ENCODE measurements around the gene SLC29A1. TPM values are rescaled to one million over a fixed set of nuclear protein-coding genes. Genes with fewer than 3 reads are reported as not detected.

Gene SLC29A1
- total RNA-seq, 1 donor from 2014 or later, result 17.3 TPM

DNA sequence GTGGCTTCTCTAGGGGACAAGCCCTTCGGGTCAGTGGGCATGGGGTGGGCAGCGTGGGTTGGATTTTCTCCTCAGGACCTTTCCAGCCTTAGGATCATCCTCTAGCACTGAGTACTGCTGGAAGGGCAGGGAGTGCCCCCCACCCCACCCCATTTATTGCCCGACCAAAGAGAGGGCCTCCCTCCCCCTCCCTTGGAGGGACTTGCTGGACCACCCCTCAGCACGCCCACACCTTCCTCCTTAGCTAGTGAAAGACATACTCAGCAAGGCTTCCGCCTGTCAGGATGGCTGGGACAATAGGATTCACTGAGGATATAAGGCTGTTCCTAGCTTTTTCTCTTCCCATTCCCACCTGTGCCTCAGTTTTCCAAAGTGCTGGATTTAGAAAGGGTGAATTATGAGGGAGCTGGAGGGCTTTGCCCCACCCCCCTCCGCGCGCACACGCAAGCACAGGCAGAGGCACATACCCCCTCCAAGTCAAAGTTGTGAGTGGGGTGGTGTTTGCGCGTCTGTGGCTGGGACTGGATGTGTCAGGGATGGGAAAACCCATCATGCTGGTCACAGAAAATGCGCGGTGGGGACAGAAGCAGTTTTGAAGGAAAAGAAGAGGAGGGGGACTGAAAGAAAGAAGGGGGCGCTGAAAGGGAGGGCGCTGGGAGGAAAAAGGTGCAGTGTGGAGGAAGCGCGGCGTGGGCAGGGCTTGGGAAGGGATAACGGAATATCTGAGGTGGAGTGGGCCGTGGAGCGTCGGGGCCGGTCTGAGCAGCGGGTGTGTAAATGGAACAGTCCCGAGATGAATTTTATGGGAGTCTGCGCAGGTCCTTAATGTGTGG, 693 bp upstream of the SLC29A1 start:
- Mint-ChIP-seq H3K4me1 (peaks cover 39% of the 10 kb centered on the region), H3K36me3 (ENCODE audit: low read depth) (no peaks in the 10 kb centered on the region), H3K4me3 (peak overlapping the region; percentile 82), H3K27ac (peak overlapping the region; percentile 61), H3K9me3 (no peaks in the 10 kb centered on the region), H3K27me3 (no peaks in the 10 kb centered on the region)
- POLR2A ChIA-PET, result interaction anchor here (0.9 to 3.8 kb wide), 8 partner anchors 14 to 508 kb away, joined by 3 to 49 read pairs (median 5); partner anchors contain the start of genes HSP90AB1 and TMEM151B
- CTCF ChIA-PET, result interaction anchor here (2.3 kb wide), 1 partner anchor 15 kb away, joined by 15 read pairs; no protein-coding TSS in a partner anchor
- DNase-seq (no peak), ATAC-seq (ENCODE audit: low read depth) (no peak)
- TF ChIP-seq, protein P1, sequence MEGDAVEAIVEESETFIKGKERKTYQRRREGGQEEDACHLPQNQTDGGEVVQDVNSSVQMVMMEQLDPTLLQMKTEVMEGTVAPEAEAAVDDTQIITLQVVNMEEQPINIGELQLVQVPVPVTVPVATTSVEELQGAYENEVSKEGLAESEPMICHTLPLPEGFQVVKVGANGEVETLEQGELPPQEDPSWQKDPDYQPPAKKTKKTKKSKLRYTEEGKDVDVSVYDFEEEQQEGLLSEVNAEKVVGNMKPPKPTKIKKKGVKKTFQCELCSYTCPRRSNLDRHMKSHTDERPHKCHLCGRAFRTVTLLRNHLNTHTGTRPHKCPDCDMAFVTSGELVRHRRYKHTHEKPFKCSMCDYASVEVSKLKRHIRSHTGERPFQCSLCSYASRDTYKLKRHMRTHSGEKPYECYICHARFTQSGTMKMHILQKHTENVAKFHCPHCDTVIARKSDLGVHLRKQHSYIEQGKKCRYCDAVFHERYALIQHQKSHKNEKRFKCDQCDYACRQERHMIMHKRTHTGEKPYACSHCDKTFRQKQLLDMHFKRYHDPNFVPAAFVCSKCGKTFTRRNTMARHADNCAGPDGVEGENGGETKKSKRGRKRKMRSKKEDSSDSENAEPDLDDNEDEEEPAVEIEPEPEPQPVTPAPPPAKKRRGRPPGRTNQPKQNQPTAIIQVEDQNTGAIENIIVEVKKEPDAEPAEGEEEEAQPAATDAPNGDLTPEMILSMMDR (IDR thresholded peaks at IDR 0.05), result no peak
- intact Hi-C loops (cut with micrococcal nuclease), result loop anchor here (1.0 to 5.0 kb wide), 6 partner anchors 16 to 115 kb away; partner anchors contain the start of genes AARS2, MRPL14, NFKBIE and TMEM63B

DNA sequence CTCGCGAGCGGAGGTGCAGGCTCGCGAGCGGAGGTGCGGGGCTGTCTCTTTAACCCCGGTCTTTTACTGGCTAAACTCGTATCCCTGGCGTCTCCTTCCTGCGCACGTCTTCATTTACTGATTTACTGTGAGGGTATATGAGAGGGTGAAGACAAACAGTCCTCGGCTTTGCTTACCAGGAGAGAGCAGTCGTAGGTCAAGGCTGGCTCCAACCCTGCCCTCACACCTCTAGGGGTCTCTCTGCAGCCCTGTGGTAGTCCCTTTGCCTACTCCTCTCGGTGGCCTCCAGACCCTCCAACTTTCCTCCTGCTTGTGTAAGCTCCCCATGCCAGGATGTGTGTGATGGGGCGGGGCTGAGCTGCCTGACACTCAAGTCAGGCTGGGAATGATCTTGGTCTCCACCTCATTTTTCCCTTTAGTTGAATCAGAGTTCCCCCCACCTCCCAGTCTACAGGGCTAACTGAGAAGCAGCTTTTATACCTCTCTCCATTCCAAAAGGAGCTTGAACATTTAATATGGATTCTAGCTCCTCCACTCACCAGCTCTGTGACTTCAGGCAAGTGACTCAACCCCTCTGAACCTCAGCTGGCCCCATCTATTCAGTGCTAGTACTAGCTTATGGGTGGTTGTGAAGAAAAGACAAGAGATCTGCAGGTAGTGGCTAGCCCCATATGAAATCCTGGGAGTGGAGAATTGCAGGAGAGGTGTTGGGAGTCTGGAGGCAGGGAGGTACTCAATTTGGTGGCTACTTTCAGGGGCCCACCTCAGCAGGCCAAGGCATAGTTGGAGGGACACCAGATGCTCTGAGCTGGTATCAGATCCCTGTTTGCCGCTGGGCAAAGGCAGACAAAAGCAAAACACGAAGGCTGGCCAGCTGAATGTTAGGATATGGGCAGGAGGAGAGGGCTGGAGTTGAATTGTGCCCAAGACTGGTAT, 902 bp downstream of the SLC29A1 start:
- intact Hi-C loops (cut with micrococcal nuclease), result loop anchor here (5.0 kb wide), 2 partner anchors 97 to 113 kb away; partner anchors contain the start of genes MRPL14 and TMEM63B
- no peaks in the 10 kb centered on the region for H3K36me3 Mint-ChIP-seq (ENCODE audit: low read depth)
- DNase-seq (no peak), ATAC-seq (ENCODE audit: low read depth) (peak; percentile 5)
- H3K27ac Mint-ChIP-seq, result no peak overlapping the region
- H3K4me1 Mint-ChIP-seq, result peaks cover 30% of the 10 kb centered on the region
- H3K27me3 Mint-ChIP-seq, result no peaks in the 10 kb centered on the region
- CTCF ChIA-PET, result interaction anchor here (0.5 to 2.3 kb wide), 4 partner anchors 12 to 44 kb away, joined by 3 to 15 read pairs (median 5); no protein-coding TSS in a partner anchor
- H3K4me3 Mint-ChIP-seq, result peak overlapping the region; percentile 82
- no peaks in the 10 kb centered on the region for H3K9me3 Mint-ChIP-seq
- POLR2A ChIA-PET, result interaction anchor here (0.5 to 3.8 kb wide), 8 partner anchors 13 to 520 kb away, joined by 3 to 49 read pairs (median 4); partner anchors contain the start of genes HSP90AB1 and TMEM151B
- TF ChIP-seq, protein P1 (IDR thresholded peaks at IDR 0.05), result no peak

DNA sequence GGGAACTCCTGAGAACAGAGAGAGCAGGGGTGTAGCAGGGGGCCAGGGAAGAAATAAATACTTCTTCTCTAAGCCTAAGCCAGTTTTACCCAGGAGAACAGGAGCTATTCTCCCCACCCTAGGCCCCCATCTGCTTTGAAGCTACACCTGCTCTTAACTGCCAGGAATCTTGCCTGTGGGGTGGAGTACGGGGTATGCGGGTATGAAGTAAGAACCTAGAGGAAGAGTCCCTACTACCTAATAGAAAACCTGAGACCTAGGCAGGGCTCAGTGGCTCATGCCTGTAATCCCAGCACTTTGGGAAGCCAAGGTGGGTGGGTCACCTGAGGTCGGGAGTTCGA, 1.5 kb downstream of the SLC29A1 start:
- TF ChIP-seq, protein P1 (IDR thresholded peaks at IDR 0.05), result no peak
- CTCF ChIA-PET, result interaction anchor here (0.8 to 2.3 kb wide), 3 partner anchors 11 to 43 kb away, joined by 4 to 15 read pairs (median 6); no protein-coding TSS in a partner anchor

DNA sequence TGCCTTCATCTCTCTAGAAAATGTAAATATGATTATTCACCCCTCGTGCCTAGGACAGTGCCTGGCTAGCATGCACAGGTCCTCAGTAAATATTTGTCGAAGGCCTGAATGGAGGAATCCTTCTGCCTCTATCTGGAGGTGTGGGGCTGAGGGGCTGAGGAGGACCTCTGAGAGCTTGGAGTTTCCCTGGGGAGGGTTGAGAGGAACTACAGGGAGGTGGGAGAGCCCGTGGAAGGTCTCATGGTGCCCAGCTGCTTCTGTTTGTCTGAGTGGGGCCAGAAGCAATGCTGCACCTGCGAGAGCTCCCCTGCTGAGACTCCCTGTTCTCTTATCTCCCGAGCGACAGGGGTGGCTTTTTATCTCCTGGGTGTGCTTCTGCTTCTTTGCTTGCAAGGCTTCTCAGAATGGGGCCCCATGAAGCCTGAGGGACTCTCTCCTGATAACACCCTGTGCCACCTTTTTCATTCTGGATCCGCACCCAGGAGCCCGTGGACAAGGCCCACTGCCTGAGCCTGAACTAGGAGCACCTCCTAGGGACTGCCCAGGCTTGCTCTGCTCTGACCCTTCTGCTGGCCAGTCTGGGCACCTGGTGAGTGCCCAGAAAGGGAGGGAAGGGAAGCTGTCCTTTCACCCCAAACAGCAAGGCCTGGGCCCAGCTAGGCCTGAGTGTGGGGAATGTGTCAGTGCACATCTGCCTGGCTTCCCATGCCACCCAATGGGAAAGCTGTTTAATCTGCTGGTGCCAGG, 2.4 kb downstream of the SLC29A1 start:
- POLR2A ChIA-PET, result interaction anchor here (0.7 to 3.8 kb wide), 4 partner anchors 11 to 299 kb away, joined by 3 to 49 read pairs (median 10); partner anchors contain the start of gene HSP90AB1
- H3K9me3 Mint-ChIP-seq, result no peaks in the 10 kb centered on the region
- DNase-seq (no peak), ATAC-seq (ENCODE audit: low read depth) (no peak)
- peaks cover 23% of the 10 kb centered on the region for H3K4me1 Mint-ChIP-seq
- CTCF ChIA-PET, result interaction anchor here (1.4 kb wide), 1 partner anchor 10 kb away, joined by 4 read pairs; no protein-coding TSS in a partner anchor
- TF ChIP-seq, protein P1 (IDR thresholded peaks at IDR 0.05), result no peak
- intact Hi-C loops (cut with micrococcal nuclease), result no loop called here
- H3K27ac Mint-ChIP-seq, result no peak overlapping the region
- no peak overlapping the region for H3K4me3 Mint-ChIP-seq
- H3K36me3 Mint-ChIP-seq (ENCODE audit: low read depth), result no peaks in the 10 kb centered on the region
- no peaks in the 10 kb centered on the region for H3K27me3 Mint-ChIP-seq

More for the DNA sequence above, 1.5 kb downstream of the SLC29A1 start:
- Mint-ChIP-seq H3K4me1 (peaks cover 26% of the 10 kb centered on the region), H3K27me3 (no peaks in the 10 kb centered on the region), H3K27ac (no peak overlapping the region), H3K9me3 (no peaks in the 10 kb centered on the region), H3K36me3 (ENCODE audit: low read depth) (no peaks in the 10 kb centered on the region), H3K4me3 (no peak overlapping the region)
- DNase-seq, result no peak
- intact Hi-C loops (cut with micrococcal nuclease), result loop anchor here (5.0 kb wide), 2 partner anchors 98 to 112 kb away; partner anchors contain the start of genes MRPL14 and TMEM63B
- no peak for ATAC-seq (ENCODE audit: low read depth)
- POLR2A ChIA-PET, result interaction anchor here (0.7 to 3.8 kb wide), 6 partner anchors 12 to 298 kb away, joined by 3 to 49 read pairs (median 6); partner anchors contain the start of gene HSP90AB1

Measured in activated B cell treated with CpG ODN at 0.5 μM for 24 hours (primary cell).